Measurements from ENCODE around the gene TMEM208. TPM values are rescaled to one million over a fixed set of nuclear protein-coding genes. Genes with fewer than 3 reads are reported as not detected.

The TMEM208 gene
- total and polyA plus RNA-seq, 4 donors: 22.3 to 140 (median 70.2) TPM

GRCh38 chr16:67192781-67193361, 34.1 kb upstream of the TMEM208 start:
- no peaks in the 10 kb centered on the region for H3K9me3 ChIP-seq (ENCODE audit: control insufficient read depth in 4 of 4, low read length in 3 of 4)
- peaks cover 8 to 26% (median 22%) of the 10 kb centered on the region in 4 donors for H3K4me1 ChIP-seq (ENCODE audit: control insufficient read depth in 4 of 4, insufficient read depth in 4 of 4, low read length in 3 of 4)
- TF ChIP-seq CTCF (IDR thresholded peaks at IDR 0.05; ENCODE audit: low read depth, low read length, missing input control): no peak
- TF ChIP-seq EGR1 (IDR thresholded peaks at IDR 0.05; ENCODE audit: low read depth in 2 of 2): no peak
- no peak for TF ChIP-seq ZBTB33 (IDR thresholded peaks at IDR 0.05)
- TF ChIP-seq SP1 (IDR thresholded peaks at IDR 0.05): no peak
- TF ChIP-seq TAF1 (conservative IDR thresholded peaks at IDR 0.05): no peak
- TF ChIP-seq RXRA (IDR thresholded peaks at IDR 0.05): no peak
- TF ChIP-seq FOXA2 (IDR thresholded peaks at IDR 0.05): no peak
- no peak for TF ChIP-seq RAD21 (IDR thresholded peaks at IDR 0.05)
- no peak for TF ChIP-seq HNF4G (IDR thresholded peaks at IDR 0.05)
- TF ChIP-seq FOXA1 (IDR thresholded peaks at IDR 0.05): no peak
- no peak for TF ChIP-seq REST (IDR thresholded peaks at IDR 0.05)
- TF ChIP-seq ATF3 (IDR thresholded peaks at IDR 0.05): no peak
- peaks cover 11 to 38% (median 26%) of the 10 kb centered on the region in 4 donors for H3K36me3 ChIP-seq (ENCODE audit: control insufficient read depth in 4 of 4, insufficient read depth in 3 of 4, low read depth in 1 of 4, low read length in 3 of 4)
- no peaks in the 10 kb centered on the region for H3K27me3 ChIP-seq (ENCODE audit: control insufficient read depth in 4 of 4, insufficient read depth in 4 of 4, low read length in 3 of 4)
- H3K4me3 ChIP-seq (ENCODE audit: low read depth in 1 of 3, low read length in 3 of 3): peak overlapping the region; percentile 88 to 97 (median 92)
- H3K27ac ChIP-seq (ENCODE audit: low read depth in 1 of 2, low read length in 2 of 2): peak overlapping the region in 1 of 2 donors; percentile 33
- 30% methylated on average over 17 of the region's 17 CpGs for WGBS
- peak; percentile 47 for DNase-seq (ENCODE audit: low spot score)
- peak overlapping the region; percentile 90 to 96 for H3K9ac ChIP-seq (ENCODE audit: low read depth in 1 of 2, low read length in 2 of 2)

GRCh38 chr16:67193536-67193935, 33.4 kb upstream of the TMEM208 start:
- H3K9me3 ChIP-seq (ENCODE audit: control insufficient read depth in 4 of 4, low read length in 3 of 4): no peaks in the 10 kb centered on the region
- no peaks in the 10 kb centered on the region for H3K27me3 ChIP-seq (ENCODE audit: control insufficient read depth in 4 of 4, insufficient read depth in 4 of 4, low read length in 3 of 4)
- peak overlapping the region in 1 of 3 donors; percentile 88 for H3K4me3 ChIP-seq (ENCODE audit: low read depth in 1 of 3, low read length in 3 of 3)
- H3K27ac ChIP-seq (ENCODE audit: low read depth in 1 of 2, low read length in 2 of 2): no peak overlapping the region
- H3K9ac ChIP-seq (ENCODE audit: low read depth in 1 of 2, low read length in 2 of 2): peak overlapping the region in 1 of 2 donors; percentile 96
- peaks cover 8 to 31% (median 25%) of the 10 kb centered on the region in 4 donors for H3K4me1 ChIP-seq (ENCODE audit: control insufficient read depth in 4 of 4, insufficient read depth in 4 of 4, low read length in 3 of 4)
- H3K36me3 ChIP-seq (ENCODE audit: control insufficient read depth in 4 of 4, insufficient read depth in 3 of 4, low read depth in 1 of 4, low read length in 3 of 4): peaks cover 11 to 42% (median 27%) of the 10 kb centered on the region in 4 donors
- no peak for TF ChIP-seq HNF4A (conservative IDR thresholded peaks at IDR 0.05)
- no peak for TF ChIP-seq YY1 (IDR thresholded peaks at IDR 0.05)
- no peak for TF ChIP-seq RAD21 (IDR thresholded peaks at IDR 0.05)
- TF ChIP-seq MAX (IDR thresholded peaks at IDR 0.05): no peak
- no peak for TF ChIP-seq CTCF (IDR thresholded peaks at IDR 0.05; ENCODE audit: low read depth, low read length, missing input control)
- no peak for TF ChIP-seq FOXA1 (IDR thresholded peaks at IDR 0.05)
- TF ChIP-seq RXRA (IDR thresholded peaks at IDR 0.05): no peak
- TF ChIP-seq TAF1 (conservative IDR thresholded peaks at IDR 0.05): no peak
- no peak for TF ChIP-seq JUND (IDR thresholded peaks at IDR 0.05)
- no peak for TF ChIP-seq HNF4G (IDR thresholded peaks at IDR 0.05)
- TF ChIP-seq ATF3 (IDR thresholded peaks at IDR 0.05): no peak
- no peak for DNase-seq (ENCODE audit: low spot score)
